Measurements from ENCODE around the gene MPHOSPH10.
"Not testable (repeated sequence)": the region's sequence is repeated elsewhere in the genome, so short reads cannot be mapped to it uniquely, and the experiment has no call there.

The MPHOSPH10 gene, protein sequence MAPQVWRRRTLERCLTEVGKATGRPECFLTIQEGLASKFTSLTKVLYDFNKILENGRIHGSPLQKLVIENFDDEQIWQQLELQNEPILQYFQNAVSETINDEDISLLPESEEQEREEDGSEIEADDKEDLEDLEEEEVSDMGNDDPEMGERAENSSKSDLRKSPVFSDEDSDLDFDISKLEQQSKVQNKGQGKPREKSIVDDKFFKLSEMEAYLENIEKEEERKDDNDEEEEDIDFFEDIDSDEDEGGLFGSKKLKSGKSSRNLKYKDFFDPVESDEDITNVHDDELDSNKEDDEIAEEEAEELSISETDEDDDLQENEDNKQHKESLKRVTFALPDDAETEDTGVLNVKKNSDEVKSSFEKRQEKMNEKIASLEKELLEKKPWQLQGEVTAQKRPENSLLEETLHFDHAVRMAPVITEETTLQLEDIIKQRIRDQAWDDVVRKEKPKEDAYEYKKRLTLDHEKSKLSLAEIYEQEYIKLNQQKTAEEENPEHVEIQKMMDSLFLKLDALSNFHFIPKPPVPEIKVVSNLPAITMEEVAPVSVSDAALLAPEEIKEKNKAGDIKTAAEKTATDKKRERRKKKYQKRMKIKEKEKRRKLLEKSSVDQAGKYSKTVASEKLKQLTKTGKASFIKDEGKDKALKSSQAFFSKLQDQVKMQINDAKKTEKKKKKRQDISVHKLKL

DNA sequence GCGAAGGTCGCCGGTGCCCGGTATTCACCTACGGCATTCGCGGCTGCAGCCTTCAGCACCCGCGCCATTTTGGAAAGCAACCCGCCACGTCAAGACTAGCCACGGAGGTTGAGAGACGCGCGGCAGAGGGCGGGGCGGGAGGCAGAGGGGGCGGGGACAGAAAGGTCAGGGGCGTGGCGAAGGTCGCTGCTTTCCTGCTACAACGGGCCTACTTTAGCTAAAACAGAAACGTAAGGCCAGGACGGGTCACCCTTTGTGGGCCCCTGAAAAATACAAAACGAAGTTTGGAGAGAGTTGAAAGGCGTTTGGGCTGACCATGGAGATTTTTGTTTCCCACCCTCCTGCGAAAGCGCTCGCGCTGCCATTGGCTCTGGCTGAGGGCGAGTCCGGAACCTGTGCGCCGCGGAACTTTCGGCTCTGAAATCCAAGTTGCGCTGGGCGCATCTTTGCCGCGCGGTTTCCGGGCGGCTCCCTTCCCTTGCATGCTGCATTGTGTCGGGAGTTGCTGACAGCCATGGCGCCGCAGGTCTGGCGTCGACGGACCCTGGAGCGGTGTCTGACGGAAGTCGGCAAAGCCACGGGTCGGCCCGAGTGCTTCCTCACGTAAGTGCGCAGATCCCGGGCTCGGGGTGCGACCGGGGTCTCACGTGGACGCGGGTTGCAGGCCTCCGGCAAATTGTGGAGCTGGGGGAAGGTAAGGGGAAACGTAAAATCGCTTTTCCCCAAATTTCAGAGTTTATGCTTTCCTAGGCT, at the start of gene MPHOSPH10, which contains the start of gene MCEE:
Gene MPHOSPH10 (plus strand): TSS at position 483 of the 753 bp plus-strand sequence. CDS start 32 bp downstream, at position 515.
Gene MCEE (minus strand): TSS at position 78 of the 753 bp plus-strand sequence. CDS start 10 bp downstream, at position 68.
- peak; percentile 92 for DNase-seq

- DNase-seq: no peak
Observed at GRCh38 chr2:71082402-71083252, 47.8 kb upstream of the MPHOSPH10 start.

DNA sequence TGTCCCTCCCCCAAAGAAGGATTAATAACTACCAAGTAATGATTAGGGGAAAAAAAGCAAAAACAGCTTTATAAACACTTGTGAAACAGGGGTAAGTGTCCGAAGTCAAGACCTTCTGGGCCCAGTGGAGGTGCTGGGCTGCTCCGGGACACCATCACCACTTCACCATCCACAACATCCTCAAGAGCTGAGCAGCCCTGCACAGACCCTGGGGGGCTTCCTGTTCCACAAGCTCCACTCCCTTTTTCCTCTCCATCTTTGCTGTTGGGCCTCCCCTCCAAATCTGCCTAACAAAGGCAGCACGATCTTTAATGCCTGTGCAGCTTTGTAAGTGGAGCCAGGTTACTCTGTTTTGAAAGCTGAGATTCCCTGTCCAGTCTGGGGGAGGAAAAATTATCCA, 47.1 kb upstream of the MPHOSPH10 start:
- DNase-seq: not testable (repeated sequence)

DNA sequence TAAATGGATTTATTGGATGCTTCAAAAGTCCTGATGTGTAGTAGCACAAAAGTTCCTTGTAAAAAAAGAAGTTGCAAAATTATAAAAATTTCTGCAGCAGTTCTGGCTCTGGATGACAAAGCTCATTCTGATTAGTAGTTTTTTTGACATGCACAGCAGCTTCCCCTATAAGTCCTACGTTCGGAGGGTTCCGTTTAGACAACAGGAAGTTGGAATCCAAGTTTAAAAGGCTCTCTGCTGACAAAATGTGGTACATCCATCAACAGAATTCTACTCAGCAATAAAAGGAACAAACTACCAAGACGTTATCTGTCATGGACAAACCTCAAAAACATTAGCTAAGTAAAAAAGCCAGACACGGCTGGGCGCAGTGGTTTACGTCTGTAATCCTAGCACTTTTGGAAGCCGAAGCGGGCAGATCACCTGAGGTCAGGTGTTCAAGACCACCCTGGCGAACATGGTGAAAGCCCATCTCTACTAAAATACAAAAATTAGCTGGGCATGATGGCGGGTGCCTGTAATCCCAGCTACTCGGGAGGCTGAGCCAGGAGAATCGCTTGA, 46.6 kb upstream of the MPHOSPH10 start:
- DNase-seq: not testable (repeated sequence)

- DNase-seq: peak; percentile 64
Observed at GRCh38 chr2:71085325-71086003, 45.0 kb upstream of the MPHOSPH10 start.

GRCh38 chr2:71089475-71089874, 41.0 kb upstream of the MPHOSPH10 start:
- not testable (repeated sequence) for DNase-seq

GRCh38 chr2:71091808-71092207, 38.6 kb upstream of the MPHOSPH10 start:
- DNase-seq: not testable (repeated sequence)

- not testable (repeated sequence) for DNase-seq
Observed at GRCh38 chr2:71092491-71093260, 37.8 kb upstream of the MPHOSPH10 start.

GRCh38 chr2:71100195-71100964, 30.1 kb upstream of the MPHOSPH10 start:
- peak; percentile 39 for DNase-seq

- DNase-seq: no peak
Observed at GRCh38 chr2:71101656-71102055, 28.8 kb upstream of the MPHOSPH10 start.

- DNase-seq: no peak
Observed at GRCh38 chr2:71102981-71103681, 27.3 kb upstream of the MPHOSPH10 start.

DNA sequence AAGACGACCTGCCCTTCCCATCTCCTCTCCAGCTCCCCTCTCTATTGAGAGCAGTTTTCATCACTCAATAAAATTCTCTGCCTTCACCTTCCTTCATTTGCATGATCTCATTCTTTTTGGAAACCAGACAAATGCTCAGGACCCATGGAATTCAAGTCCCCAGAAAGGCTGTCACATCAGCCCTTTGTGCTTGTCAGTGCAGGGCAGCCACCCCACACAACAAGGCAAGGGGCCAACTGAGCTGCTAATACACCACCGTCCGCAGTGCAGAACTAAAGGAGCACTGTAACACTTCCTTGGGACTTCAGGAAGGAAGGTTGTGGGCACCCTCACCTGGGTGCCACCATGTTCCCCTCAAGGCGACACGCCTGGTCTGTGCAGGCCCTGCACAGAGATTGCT, 26.6 kb upstream of the MPHOSPH10 start:
- DNase-seq: no peak

DNA sequence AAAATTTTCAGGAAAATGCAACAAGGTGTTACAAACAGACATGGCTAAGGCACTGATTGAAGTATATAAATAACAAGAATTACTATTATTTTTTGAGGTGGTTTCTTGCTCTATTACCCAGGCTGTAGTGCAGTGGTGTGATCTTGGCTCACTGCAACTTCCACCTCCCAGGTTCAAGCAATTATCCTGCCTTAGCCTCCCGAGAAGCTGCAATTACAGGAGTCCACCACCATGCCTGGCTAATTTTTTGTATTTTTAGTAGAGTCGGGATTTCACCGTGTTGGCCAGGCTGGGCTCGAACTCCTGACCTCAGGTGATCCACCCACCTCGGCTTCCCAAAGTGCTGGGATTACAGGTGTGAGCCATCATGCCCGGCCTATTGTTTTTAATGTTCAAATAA, 24.0 kb upstream of the MPHOSPH10 start:
- DNase-seq: not testable (repeated sequence)

- no peak for DNase-seq
Observed at GRCh38 chr2:71108091-71108490, 22.3 kb upstream of the MPHOSPH10 start.

DNA sequence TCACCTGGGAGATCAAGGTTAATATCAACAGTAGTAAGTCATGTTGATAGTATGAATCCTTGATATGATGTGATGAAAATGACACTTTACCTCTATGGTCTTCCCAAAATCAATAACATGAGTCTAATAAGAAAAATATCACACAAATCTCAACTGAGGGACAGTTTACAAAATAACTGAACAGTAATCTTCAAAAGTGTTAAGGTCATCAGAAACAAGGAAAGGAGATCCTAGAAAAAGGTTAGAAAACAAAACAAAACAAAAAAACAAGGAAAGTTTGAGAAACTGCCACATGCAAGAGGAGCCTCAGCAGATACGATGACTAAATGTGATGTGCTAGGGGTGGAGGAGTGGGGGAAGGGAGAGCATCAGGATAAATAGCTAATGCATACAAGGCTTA, 16.6 kb upstream of the MPHOSPH10 start:
- no peak for DNase-seq

DNA sequence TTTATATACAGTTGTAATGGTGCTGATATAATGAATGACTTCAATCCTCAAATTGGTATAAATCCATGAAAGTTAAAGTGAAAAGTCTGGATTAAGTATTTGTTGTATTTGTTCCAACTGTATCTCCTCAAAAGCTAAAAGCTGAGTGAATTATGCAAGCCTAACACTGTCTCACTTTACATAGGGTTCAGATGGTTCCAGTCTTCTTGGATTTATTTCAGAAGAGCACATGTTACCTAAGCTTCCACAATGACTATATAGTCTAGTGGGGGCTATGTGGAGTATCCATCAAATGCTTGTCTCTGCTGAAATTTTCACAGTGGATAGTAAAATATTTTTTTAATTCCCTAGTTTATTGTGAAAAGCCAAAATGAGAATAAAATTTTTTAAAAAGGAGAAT, 13.4 kb upstream of the MPHOSPH10 start:
- no peak for DNase-seq

DNA sequence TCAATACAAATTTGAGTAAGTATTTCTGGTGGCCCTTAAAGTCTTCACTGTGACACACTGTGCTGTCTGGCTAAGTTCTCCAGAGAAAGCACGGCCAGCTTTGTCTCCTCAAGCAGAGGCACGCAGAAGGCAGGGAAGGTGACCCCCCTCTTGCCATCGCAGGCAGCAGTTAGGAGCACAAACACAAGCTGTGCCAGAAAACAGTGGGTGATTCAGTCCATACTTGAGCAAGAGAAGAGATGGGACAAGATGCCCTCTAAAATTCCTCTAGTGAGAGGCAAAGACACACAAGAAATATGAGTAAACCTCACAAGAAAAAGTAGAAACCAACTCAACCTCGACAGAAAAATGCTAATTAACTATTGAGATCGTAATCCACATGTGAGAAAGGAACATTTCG, 10.2 kb upstream of the MPHOSPH10 start:
- no peak for DNase-seq

- DNase-seq: no peak
Observed at GRCh38 chr2:71121479-71121878, 9.0 kb upstream of the MPHOSPH10 start.

All from NCI-H345 (cell line).